CD4-positive, alpha-beta T cell treated with Interleukin-12 subunit alpha and Interleukin-12 subunit beta, for 1 hour (primary cell): Measurements from ENCODE around the gene FANCC.

Experiments used
- DNase-seq: peaks from one replicate; pipeline ENCODE4 v3.0.0-alpha.2; 2020

FANCC gene

DNA sequence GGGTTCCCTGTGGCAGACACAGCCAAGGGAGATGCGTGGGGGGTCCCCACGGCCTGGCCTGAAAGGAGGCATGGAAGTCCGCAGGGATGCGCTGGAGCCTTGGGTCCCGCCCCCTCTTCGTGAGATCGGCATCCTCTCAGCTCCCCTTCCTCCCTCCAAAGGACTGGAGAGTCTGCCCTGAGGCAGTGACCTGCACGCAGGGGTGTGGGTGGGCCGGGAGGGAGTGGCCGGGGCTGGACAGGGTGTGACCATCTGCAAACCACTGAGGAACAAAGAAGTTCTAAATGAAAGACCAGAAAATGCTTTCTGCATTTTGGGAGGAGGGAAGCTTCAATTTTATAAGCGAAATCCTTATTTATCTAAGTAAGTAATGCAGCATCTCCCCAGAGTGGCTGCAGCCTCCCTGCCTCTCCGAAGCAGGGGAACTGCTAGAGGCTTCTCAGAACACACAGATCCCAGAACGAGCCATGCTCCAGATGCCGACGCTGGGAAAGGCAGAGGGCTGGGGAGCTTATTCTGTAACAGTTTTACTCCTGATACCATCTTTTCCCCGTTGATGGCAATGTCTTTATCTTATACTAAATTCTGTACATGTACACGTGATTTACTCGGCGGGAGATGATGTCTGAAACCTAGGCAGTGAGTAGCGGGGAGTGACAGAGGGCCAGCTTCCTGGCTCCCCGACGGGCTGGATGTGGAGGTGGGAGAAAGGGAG is 221.7 kb downstream of the FANCC start:
- DNase-seq = no peak

DNA sequence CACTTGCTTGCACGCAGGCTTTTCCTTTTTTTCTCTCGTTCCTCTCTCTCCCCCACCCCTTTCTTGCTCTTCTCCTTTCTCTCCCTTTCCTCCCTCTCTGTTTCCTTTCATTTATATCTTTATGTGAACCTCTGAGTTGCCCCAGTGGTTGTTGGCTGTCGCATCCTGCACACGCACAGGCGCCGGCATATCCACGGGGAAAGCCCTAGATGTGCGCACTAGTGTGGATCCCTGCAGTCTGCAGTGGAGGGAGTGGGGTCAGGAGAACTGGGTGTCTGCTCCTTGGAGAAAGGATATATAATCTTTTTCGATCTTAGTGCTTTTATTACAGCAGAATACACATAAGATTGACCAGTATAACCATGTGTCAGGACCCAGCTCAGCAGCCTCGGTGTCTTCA is 223.5 kb downstream of the FANCC start:
- DNase-seq = no peak

DNA sequence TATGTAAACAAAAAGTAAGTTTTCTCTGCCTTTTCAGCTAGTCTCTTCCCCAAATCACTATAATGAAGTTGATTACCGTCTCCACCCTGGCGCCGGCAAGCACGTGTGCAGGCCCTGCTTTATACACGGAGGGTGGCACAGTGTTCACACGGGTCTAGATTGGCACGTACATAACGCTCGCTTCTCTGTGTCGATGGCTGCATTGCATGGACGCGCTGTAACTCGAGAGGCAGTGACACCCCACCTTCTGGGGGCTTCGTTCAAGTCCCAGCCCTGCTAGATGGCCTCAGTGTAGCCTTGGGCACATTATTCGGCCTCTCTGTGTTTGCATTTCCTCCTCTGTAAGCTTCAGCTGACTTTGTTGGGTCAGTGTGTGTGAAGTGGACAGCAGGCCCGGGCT is 223.9 kb downstream of the FANCC start:
- no peak for DNase-seq

DNA sequence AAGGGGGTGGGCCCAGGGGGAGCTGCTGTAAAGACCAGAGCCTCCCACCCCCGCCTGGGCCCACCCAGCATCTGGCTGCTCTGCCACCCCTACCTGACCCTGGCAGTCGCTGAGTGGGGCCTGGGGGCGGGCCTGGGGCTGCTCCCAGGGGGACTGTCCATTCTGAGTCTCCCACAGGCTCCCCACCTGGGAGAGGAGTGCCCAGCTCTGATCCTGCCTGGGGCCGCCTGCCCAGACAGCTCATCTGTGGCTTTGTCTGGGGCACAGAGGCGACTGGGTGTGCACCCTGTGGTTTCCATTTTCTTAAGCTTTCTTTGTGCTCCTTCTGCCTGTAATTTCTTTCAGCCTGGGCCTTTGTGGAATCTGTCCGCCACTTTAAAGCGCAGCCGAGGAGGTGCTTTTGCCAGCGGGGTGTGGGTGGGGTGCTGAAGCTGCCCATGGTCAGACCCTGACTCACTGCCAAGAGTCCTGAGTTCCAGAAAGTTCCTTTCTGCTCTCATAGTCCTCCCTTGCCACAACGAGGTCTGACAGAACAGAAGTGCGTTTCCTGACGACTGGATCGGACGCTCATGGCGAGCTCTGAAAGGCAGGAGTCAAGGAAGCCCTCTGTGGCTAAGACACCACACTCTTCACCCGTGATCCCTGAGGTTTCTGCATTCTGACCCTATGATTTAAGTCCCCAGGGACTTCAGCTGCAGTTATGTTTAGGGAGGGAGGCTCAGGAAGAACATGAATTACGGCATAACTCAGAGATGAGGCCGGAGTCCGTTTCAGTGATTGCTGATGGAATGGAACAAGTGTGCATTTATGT is 225.0 kb downstream of the FANCC start:
- no peak for DNase-seq

DNA sequence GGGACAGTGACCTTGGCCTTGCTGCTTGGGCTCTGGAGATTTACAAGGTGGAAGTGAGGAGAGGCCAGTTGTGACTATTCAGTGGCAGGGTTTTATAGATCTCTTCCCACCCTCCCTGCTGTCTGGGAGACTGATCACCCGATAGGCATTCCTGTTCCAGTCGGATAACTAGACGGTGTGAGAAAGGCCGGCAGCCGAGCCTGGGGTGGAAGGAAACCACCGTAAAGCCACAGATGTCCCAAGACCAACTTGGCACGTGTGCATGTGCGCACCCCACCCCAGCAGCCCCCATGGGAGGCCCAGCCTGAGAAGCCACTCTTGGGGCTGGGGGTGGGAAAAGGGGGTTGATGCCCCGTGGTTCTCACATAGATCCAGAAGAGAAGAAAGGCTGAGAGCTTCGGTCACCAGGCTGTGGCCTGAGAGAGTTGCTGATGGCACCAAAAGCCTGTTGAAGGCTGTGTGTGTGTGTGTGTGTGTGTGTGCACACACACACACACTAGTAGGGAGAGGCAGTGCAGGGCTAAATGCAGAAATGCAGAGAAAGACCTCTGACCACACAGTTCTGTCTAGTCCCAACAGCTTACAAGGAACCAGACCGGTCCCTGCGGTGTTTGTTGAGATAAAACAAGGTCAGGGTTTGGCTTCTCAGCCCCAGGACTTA is 225.8 kb downstream of the FANCC start:
- DNase-seq = no peak

DNA sequence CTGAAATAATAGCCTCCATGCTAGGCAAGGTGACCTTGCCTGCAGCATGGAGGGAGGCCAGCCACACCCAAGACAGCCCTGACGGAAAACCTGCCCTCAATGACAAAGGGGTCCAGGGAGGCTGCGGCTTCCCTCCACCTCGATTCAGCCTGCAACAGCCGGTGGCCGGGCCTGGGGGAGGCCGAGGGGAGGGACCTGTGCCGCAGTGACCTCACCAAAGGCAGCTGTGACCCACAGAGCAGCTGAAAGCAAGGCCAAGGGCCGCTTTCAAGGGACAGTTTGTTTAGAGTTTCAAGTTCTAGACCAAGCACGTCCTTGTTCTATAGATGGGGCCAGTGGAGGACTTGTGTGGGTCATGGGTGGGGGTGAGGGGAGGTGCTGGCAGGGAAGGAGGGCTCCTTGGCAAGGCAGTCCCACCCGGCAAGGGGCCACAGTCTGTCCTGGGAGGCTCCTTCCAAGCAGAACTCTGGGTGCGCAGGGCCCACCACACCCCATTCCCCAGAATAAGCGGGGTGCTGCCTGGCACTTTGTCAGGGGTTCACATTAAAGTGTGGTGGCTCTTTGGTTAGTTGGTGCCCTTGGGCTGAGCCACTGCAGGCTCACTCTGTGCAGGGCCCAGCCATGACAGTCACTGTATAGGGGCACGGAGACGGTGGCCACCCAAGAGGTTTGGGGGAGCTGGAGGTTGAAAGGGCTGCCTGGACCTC is 226.5 kb downstream of the FANCC start:
- DNase-seq = no peak

DNA sequence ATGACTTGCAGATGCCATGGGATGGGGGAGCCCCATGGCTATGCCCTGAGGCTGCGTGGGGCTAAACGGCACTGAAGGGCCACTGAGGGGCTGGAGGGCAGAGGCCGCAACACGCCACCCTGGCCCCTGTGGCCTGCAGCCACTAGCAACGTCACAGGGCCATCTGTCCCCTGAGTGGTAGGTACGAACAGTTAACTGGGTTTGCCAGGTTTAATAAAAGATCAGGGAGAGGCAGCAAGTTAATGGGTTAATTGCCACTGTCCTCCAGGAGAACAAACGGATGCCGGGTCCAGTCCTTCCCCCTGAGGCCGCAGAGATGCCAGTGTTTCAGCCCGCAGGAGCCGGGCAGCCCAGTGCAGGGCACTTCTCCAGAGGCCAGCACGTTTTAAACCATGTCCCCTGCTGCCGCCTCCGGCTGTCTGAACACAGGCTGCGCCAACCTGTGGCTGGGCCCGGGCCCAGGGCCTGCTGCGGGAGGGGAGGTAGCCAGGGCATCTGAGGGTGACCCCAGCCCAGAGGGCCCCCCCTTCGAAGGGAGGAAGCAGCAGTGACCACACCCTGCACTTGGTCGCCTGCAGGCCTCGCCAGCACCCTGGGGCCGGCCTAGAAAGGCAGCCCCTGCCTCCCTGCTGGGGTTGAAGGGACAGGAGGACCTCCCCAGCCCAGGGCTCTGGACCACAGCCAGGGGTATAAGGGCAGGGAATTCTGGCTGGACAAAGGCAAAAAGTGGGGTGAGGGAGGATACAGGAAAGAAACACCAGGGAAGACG is 227.3 kb downstream of the FANCC start:
- no peak for DNase-seq

DNA sequence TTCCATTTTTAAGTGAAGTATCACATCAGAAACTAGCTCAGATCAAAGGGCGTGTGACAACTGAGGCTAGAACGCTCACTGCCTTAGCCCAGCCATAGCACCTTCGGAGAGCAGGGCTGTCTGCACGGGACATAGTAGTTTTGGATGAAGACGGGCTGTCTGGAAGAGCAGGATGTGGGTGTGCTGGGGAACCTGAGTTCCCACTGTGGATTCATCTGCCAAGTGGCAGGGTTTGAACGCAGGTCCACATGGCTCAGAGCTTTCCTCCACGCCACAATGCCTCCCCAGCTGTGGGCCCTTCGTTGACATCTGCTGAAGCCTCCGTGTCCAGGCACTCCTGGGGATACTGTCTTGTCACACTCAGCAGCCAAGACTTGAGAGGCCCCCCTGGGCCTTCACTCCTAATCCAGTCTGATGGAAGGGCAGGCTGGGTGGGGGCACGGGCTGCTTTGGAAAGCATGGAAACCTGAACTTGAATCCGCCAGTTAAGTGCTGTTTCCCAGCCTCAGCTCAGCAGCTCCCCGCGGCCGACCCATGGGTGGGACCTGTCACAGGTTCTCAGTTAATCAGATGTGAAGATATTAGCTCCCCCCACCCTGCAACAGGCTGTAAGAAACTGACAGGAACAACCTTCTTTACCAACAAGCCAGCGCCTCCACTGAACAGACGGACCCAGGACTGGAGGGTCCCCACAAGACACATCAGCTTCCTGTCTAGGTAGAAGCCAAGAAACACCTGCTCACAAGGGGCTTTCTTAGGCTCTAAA is 228.1 kb downstream of the FANCC start:
- no peak for DNase-seq

DNA sequence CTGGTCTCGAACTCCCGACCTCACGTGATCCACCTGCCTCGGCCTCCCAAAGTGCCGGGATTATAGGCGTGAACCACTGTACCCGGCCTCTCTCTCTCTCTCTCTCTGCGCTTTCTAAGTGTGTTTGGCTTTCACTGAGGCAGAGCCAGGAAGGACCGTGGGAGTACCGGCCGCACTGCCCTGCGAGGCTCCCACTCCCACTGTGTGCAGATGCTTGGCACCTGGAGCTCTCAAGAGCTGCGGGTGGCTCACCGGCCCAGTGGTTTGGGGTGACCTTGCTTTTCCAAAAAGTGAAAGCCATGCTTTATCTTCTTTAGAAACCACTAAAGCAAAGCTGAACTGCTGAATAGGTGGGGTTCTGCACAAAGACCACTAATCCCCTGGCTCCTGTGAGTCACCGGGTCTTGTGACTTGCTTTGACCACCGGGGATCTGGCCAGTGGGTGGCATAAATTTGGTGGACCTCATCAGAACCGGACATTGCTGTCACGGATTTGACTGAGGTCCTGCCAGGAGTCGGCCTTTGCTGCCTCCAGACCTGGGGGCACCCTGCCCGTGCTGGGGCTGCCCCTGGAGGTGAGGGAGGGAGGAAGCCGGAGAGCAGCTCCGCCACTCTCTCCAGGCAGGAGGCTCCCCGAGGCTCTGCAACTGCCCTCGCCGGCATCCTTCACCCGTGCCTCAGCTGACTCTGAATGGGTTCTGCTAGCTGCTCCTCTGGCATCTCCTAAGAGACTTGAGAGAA is 228.9 kb downstream of the FANCC start:
- DNase-seq = no peak

DNA sequence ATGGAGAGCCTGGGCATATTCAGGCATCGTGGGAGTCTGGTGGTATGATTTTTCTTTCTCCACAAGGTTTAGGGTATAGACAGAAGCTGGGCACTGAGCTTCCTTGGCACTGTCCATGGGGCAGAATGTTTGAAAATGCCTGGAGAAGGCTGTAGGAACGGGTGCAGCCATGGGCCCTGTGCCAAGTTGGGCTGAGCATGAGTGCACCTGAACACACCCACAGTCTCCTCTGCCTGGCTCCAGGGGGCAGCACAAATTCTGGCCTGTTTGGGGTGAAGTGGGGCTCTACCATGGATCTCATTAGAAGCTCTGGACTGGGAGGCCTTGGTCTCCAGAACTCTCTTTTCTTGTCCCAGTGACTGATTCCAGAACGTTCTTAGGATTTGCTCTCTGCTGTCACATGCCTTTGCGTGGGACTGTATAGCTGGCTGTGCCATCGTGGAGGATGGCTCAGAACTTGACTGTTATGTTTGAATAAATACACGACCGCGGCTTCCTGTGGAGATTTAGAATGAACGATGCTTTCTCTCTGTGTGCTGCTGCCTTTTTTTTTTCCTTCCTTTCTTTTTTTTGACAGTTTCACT is 229.8 kb downstream of the FANCC start:
- no peak for DNase-seq

DNA sequence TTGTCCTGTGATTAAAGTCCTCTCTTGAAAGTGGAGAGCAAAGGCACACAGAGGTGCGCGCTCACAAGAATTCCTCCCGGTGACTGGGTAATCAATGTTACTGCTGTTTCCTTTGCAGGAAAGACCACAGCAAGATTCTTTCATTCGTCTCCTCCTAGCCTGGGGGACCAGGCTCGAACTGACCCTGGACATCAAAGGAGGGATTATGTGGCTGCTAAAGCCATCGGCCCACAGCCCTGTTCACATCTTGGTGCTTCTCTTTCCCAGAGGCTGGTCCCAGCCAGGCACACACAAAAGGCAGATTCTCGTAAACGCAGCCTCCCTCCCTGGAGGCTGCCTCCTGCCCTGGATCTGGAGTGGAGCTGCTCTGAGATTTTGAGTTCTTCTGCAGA is 230.9 kb downstream of the FANCC start:
- DNase-seq = no peak

DNA sequence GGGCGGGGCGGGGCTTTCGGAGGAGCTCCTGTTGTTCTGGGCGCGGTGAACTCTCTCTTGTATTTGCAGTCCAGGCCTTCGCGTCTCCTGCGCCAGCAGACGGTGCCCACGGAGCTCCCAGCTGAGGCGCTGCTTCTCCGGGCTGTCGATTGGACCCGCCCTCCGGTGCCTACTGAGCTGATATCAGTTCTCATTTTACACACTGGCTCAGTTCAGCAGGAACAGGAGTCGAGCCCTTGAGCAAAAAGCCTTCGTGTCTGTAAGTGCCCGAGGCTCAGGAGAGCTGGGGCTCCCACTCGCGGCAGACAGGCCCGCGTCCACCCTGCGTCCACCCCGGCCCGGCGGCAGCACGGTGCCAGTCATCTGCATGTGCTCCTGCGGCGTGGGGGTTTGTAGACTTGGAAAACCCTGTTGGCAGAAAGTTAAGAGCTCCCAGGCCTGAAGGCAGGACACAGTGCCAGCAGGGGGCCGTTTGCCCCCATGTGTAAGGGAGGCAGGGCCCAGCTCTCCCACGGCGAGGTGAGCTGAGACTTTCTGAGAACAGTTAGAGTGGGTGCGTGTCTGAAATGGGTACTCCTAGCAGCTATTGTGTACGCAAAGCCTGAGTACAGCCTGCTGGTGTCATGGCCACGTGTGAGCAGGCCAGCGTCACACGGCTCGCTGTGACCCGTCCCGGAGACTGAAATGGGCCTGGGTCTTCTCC is 231.5 kb downstream of the FANCC start:
- no peak for DNase-seq

DNA sequence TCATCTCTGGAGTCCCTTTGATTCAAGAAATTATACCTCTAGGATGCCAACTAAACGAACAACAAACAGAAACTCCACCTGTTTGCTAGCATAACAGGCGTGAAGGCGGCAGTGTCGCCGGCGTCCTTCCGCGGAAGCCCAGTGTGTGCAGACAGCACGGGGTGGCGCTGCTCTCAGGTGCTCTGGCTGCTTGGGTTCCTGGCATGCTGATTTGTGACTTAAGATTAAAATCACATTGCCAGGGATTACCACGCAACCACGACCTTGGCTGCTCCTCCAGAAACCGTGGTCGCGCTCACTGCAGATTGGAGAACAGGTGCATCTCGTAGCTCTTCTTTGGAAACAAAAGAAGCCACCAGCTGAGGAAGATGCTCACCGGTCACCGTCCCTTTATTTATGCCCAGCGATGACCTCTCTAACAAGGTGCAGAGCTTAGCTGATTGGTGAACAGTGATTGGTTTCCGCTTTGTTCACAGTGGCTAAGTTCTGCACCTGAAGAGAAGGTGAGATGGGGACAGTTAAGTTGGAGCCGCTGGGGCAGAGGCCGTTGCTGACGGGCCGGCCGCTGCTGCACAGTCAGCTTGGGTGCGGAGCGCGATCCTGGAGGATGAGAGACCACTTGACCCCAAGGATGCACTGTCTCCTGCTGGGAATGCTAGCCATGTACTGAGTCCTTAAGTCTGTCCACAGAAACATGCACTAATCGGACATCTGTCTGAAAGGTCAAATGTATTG is 232.3 kb downstream of the FANCC start:
- no peak for DNase-seq

DNA sequence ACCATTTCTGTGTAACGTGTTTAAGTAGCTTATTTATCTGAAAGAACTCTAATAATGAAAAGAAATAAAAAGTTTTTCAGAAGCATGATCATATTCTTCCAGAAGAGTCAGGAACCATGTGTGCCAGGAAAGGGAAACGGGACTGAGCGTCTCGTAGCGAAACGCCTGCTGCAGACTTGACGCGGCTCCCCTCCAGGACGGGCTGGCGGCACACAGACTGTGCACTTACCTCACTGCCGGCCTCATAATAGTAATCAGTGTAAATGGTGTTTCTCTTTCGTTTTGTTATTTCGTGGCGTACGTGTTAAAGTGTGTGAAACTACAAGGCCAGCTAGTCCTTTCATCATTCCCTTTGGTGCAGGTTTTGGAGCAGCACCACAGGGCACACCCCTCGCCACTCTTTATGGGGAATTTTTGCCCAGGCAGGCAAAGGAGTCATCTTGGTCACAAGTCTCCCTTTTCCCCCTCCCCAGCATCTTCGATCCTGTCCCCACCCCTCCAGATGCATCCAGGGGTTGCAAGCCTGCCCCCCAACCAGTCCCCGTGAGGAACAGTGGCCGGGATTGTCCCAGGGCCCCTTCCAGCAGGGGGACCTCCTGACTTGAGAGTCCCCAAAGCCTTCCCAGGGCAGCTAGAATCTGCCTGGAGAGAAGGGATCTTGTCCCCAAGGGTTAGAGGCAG is 233.1 kb downstream of the FANCC start:
- no peak for DNase-seq

DNA sequence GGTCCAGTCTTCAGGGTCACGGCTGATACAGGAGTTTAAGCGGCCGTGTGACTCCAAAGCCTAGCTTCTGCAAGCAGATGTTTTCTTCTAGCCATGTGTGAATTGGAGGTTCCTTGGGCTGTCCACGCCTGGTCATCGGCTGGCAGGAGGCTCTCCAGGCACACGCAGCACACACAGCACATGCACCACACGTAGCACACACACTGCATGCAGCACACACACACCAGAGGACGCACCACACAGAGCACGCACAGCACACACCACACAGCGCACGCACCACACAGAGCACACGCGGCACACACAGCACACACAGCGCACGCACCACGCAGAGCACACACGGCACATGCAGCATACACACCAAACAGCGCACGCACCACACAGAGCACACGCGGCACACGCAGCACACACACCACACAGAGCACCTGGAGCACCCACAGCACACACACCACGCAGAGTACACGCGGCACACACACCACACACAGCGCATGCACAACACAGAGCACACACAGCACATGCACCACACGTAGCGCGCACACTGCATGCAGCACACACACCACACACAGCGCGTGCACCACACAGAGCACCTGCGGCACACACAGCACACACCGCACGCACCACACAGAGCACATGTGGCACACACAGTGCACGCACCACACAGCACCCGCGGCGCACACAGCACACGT is 234.3 kb downstream of the FANCC start:
- no peak for DNase-seq

DNA sequence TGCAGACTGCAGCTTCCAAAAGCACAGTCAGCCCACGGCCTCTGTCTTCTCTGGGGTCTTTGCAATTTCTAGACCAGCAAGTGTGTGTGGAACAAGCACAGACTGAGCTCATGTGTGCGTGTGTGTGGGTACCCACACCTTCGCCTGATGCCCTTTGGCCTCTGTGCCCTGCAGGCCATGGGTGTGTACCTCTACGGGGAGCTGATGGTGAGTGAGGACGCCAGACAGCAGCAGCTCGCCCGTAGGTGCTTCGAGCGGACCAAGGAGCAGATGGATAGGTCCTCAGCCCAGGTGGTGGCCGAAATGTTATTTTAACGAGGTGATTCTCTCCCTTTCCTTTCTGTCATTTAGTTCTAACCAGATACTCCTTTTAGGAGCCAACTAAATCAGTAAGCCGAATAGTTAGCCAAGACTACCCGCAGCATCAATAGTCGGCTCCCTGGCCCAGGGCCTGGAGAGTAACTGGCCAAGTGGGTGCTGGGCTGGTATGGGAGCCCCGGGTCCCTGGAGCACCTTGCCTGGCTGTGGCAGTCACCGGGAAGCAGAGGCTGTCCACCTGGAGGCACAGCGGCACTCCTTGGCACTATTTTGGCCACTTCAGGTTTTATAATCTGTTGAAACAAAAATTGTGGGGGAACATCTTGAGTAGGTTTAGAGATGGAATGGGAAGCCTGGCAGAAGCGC is 235.0 kb downstream of the FANCC start:
- DNase-seq = no peak

DNA sequence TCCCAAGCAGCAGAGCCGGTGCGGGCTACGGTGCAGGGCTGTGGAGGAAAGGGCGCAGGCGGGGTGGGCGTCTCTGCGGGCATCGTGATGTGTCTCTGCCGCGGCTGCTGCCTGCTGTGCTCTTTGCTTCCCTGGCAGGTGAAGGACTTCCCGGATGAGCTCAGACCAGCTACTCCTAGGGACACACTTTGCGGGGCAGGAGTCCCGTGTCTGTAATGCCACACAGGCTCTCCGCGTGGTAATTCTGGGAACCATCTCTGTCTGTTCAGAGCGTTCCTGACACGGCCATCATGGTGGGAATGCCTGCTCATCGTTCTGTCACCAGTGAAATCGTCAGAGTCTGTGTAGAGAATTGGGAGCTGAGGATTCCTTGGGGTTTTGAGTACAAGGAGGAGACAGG is 235.5 kb downstream of the FANCC start:
- DNase-seq = no peak
